SK-N-SH treated with all-trans-retinoic acid at 6 μM for 48 hours (cell line): ENCODE data around the gene OXTR.

Experiments
- ATAC-seq: fragments of 200-7000 bp; cut with Tn5 transposase; 3 replicates; pipeline ENCODE4 v1.9.1; 2020; ENCODE audit warnings: mild to moderate bottlenecking, moderate library complexity
- CSDC2 ChIP-seq: fragments of 250-450 bp; sonication (Bioruptor Pico); IDR thresholded peaks from 2 replicates; pipeline ENCODE4 v1.5.0; 2020; ENCODE audit warnings: mild to moderate bottlenecking, moderate library complexity
- CSRNP3 ChIP-seq: fragments of 250-450 bp; sonication (Bioruptor Pico); IDR thresholded peaks from 2 replicates; pipeline ENCODE4 v1.5.1; 2021; ENCODE audit warnings: mild to moderate bottlenecking, moderate library complexity
- ISL1 ChIP-seq: fragments of 250-450 bp; sonication (Bioruptor Pico); IDR thresholded peaks from 2 replicates; pipeline ENCODE4 v2.1.2; 2022; ENCODE audit warnings: mild to moderate bottlenecking, moderate library complexity
- PATZ1 ChIP-seq: fragments of 250-450 bp; sonication (Bioruptor Pico); IDR thresholded peaks from 2 replicates; pipeline ENCODE4 v1.8.0; 2020; ENCODE audit warnings: mild to moderate bottlenecking, moderate library complexity, borderline replicate concordance
- POU6F1 ChIP-seq: fragments of 250-450 bp; sonication (Bioruptor Pico); IDR thresholded peaks from 2 replicates; pipeline ENCODE4 v1.8.0; 2021; ENCODE audit warnings: low read depth, mild to moderate bottlenecking, moderate library complexity, borderline replicate concordance
- PPARA ChIP-seq: fragments of 250-450 bp; sonication (Bioruptor Pico); IDR thresholded peaks from 2 replicates; pipeline ENCODE4 v1.5.0; 2020; ENCODE audit warnings: mild to moderate bottlenecking, borderline replicate concordance
- RARB ChIP-seq: fragments of 250-450 bp; sonication (Bioruptor Pico); IDR thresholded peaks from 2 replicates; pipeline ENCODE4 v1.8.0; 2021; ENCODE audit warnings: mild to moderate bottlenecking, moderate library complexity
- SNAI2 ChIP-seq: fragments of 250-450 bp; sonication (Bioruptor Pico); IDR thresholded peaks from 2 replicates; pipeline ENCODE4 v1.5.0; 2020; ENCODE audit warnings: mild to moderate bottlenecking, moderate library complexity
- TCF4 ChIP-seq: fragments of 250-450 bp; sonication (Bioruptor Pico); IDR thresholded peaks from 2 replicates; pipeline ENCODE4 v1.8.0; 2021; ENCODE audit warnings: mild to moderate bottlenecking, moderate library complexity, borderline replicate concordance
- TOX ChIP-seq: fragments of 250-450 bp; sonication (Bioruptor Pico); IDR thresholded peaks from 2 replicates; pipeline ENCODE4 v1.8.0; 2021; ENCODE audit warnings: mild to moderate bottlenecking, moderate library complexity, borderline replicate concordance
- ZC3H10 ChIP-seq: fragments of 250-450 bp; sonication (Bioruptor Pico); IDR thresholded peaks from 2 replicates; pipeline ENCODE4 v1.5.1; 2021; ENCODE audit warnings: mild to moderate bottlenecking, moderate library complexity
- ZFP3 ChIP-seq: fragments of 250-450 bp; sonication (Bioruptor Pico); IDR thresholded peaks from 2 replicates; pipeline ENCODE4 v1.5.0; 2020; ENCODE audit warnings: mild to moderate bottlenecking, moderate library complexity
- ZFP30 ChIP-seq: fragments of 450-650 bp; formaldehyde crosslinking; IDR thresholded peaks from 2 replicates; pipeline ENCODE4 v1.5.0; 2022; ENCODE audit warnings: mild to moderate bottlenecking, moderate library complexity
- ZNF565 ChIP-seq: fragments of 450-650 bp; formaldehyde crosslinking; conservative IDR thresholded peaks from 2 replicates; pipeline ENCODE4 v1.5.0; 2020; ENCODE audit warnings: low read depth, mild to moderate bottlenecking, moderate library complexity
- ZNF70 ChIP-seq: fragments of 450-650 bp; formaldehyde crosslinking; IDR thresholded peaks from 2 replicates; pipeline ENCODE4 v1.5.0; 2020; ENCODE audit warnings: mild to moderate bottlenecking, moderate library complexity
- ZNF8 ChIP-seq: fragments of 450-650 bp; formaldehyde crosslinking; IDR thresholded peaks from 2 replicates; pipeline ENCODE4 v1.5.0; 2020; ENCODE audit warnings: mild to moderate bottlenecking, moderate library complexity
- TF ChIP-seq, protein P1 (sequence below): fragments of 250-450 bp; sonication (Bioruptor Pico); IDR thresholded peaks from 2 replicates; pipeline ENCODE4 v1.5.0; 2020; ENCODE audit warnings: mild to moderate bottlenecking, moderate library complexity
- TF ChIP-seq, protein P2 (sequence below): fragments of 250-450 bp; sonication (Bioruptor Pico); IDR thresholded peaks from 2 replicates; pipeline ENCODE4 v1.5.1; 2020; ENCODE audit warnings: low read depth, mild to moderate bottlenecking, moderate library complexity

OXTR gene

GRCh38 chr3:8733332-8734094, 35.9 kb downstream of the OXTR start, which contains the start of gene CAV3:
TSS of gene CAV3 (plus strand) at chr3:8733802. CDS start at chr3:8733877, 75 bp downstream.
- TF ChIP-seq ZNF70 (CRISPR knock-in tag) (no peak), TCF4 (CRISPR knock-in tag) (no peak), POU6F1 (CRISPR knock-in tag) (no peak), ZNF8 (no peak)
- TF ChIP-seq, protein P1, sequence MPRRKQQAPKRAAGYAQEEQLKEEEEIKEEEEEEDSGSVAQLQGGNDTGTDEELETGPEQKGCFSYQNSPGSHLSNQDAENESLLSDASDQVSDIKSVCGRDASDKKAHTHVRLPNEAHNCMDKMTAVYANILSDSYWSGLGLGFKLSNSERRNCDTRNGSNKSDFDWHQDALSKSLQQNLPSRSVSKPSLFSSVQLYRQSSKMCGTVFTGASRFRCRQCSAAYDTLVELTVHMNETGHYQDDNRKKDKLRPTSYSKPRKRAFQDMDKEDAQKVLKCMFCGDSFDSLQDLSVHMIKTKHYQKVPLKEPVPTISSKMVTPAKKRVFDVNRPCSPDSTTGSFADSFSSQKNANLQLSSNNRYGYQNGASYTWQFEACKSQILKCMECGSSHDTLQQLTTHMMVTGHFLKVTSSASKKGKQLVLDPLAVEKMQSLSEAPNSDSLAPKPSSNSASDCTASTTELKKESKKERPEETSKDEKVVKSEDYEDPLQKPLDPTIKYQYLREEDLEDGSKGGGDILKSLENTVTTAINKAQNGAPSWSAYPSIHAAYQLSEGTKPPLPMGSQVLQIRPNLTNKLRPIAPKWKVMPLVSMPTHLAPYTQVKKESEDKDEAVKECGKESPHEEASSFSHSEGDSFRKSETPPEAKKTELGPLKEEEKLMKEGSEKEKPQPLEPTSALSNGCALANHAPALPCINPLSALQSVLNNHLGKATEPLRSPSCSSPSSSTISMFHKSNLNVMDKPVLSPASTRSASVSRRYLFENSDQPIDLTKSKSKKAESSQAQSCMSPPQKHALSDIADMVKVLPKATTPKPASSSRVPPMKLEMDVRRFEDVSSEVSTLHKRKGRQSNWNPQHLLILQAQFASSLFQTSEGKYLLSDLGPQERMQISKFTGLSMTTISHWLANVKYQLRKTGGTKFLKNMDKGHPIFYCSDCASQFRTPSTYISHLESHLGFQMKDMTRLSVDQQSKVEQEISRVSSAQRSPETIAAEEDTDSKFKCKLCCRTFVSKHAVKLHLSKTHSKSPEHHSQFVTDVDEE: no peak
- ATAC-seq: no peak

GRCh38 chr3:8732413-8732812, 37.0 kb downstream of the OXTR start:
- no peak for ATAC-seq
- TF ChIP-seq TOX (CRISPR knock-in tag): no peak
- TF ChIP-seq ZFP3 (CRISPR knock-in tag): no peak
- TF ChIP-seq SNAI2 (CRISPR knock-in tag): no peak
- TF ChIP-seq, protein P2, sequence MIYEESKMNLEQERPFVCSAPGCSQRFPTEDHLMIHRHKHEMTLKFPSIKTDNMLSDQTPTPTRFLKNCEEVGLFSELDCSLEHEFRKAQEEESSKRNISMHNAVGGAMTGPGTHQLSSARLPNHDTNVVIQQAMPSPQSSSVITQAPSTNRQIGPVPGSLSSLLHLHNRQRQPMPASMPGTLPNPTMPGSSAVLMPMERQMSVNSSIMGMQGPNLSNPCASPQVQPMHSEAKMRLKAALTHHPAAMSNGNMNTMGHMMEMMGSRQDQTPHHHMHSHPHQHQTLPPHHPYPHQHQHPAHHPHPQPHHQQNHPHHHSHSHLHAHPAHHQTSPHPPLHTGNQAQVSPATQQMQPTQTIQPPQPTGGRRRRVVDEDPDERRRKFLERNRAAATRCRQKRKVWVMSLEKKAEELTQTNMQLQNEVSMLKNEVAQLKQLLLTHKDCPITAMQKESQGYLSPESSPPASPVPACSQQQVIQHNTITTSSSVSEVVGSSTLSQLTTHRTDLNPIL (CRISPR knock-in tag): no peak
- TF ChIP-seq ZNF8: no peak
- no peak for TF ChIP-seq PPARA (CRISPR knock-in tag)
- no peak for TF ChIP-seq ZNF70 (CRISPR knock-in tag)
- no peak for TF ChIP-seq CSDC2
- no peak for TF ChIP-seq ZNF565 (CRISPR knock-in tag)
- TF ChIP-seq ISL1 (CRISPR knock-in tag): no peak

- no peak for TF ChIP-seq ZFP3 (CRISPR knock-in tag)
- TF ChIP-seq ZFP30: no peak
- no peak for TF ChIP-seq ZC3H10 (CRISPR knock-in tag)
- TF ChIP-seq SNAI2 (CRISPR knock-in tag): no peak
- no peak for TF ChIP-seq RARB
- no peak for ATAC-seq
Measured at GRCh38 chr3:8730656-8731055, 38.8 kb downstream of the OXTR start.

DNA sequence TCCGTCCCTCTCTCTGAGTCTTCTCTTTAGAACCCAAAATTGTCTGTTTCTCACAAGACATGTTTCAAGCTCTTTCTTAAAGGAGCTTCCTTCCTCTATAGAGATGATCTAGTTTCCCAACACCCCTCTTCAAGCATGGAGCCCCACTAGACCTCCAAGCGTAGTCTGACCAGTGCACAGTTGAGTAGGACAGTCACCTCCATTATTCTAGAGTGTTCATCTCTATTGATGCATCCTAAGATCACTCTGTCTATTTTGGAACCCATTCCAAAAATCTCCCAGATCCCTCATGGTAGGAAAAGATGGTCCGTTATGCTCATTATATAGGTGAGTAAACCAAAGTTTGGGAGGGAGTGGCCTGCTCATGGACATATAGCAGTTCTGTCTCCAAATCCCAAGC, 39.9 kb downstream of the OXTR start:
- TF ChIP-seq ZFP3 (CRISPR knock-in tag): no peak
- TF ChIP-seq CSRNP3 (CRISPR knock-in tag): no peak
- peak; percentile 92 for TF ChIP-seq ZNF70 (CRISPR knock-in tag)
- no peak for TF ChIP-seq PATZ1 (CRISPR knock-in tag)
- no peak for TF ChIP-seq ZNF565 (CRISPR knock-in tag)
- TF ChIP-seq, all 23 proteins: peak for 1
- ATAC-seq: no peak
